ENCODE data around the gene GNA12. TPM values are rescaled to one million over a fixed set of nuclear protein-coding genes. Genes with fewer than 3 reads are reported as not detected.

GNA12 gene, protein sequence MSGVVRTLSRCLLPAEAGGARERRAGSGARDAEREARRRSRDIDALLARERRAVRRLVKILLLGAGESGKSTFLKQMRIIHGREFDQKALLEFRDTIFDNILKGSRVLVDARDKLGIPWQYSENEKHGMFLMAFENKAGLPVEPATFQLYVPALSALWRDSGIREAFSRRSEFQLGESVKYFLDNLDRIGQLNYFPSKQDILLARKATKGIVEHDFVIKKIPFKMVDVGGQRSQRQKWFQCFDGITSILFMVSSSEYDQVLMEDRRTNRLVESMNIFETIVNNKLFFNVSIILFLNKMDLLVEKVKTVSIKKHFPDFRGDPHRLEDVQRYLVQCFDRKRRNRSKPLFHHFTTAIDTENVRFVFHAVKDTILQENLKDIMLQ
- total RNA-seq = 10 to 100 TPM; 30.0 to 56.5 (median 34.9) TPM
- polyA plus RNA-seq = 10 to 100 TPM; 10.7 to 39.3 TPM
- long read RNA-seq, donor 1, full-length matches to known transcripts = 24 of 55 reads
- long read RNA-seq, donor 1, partial matches to known transcripts = 4 of 55 reads
- long read RNA-seq, donor 1, other reads (novel, unspliced or antisense) = 27 of 55 reads
- long read RNA-seq, donor 2, full-length matches to known transcripts = 7 of 60 reads
- long read RNA-seq, donor 2, partial matches to known transcripts = 1 of 60 reads
- long read RNA-seq, donor 2, other reads (novel, unspliced or antisense) = 52 of 60 reads
- long read RNA-seq, donor 3, full-length matches to known transcripts = 33 of 66 reads
- long read RNA-seq, donor 3, partial matches to known transcripts = 6 of 66 reads
- long read RNA-seq, donor 3, other reads (novel, unspliced or antisense) = 27 of 66 reads

DNA sequence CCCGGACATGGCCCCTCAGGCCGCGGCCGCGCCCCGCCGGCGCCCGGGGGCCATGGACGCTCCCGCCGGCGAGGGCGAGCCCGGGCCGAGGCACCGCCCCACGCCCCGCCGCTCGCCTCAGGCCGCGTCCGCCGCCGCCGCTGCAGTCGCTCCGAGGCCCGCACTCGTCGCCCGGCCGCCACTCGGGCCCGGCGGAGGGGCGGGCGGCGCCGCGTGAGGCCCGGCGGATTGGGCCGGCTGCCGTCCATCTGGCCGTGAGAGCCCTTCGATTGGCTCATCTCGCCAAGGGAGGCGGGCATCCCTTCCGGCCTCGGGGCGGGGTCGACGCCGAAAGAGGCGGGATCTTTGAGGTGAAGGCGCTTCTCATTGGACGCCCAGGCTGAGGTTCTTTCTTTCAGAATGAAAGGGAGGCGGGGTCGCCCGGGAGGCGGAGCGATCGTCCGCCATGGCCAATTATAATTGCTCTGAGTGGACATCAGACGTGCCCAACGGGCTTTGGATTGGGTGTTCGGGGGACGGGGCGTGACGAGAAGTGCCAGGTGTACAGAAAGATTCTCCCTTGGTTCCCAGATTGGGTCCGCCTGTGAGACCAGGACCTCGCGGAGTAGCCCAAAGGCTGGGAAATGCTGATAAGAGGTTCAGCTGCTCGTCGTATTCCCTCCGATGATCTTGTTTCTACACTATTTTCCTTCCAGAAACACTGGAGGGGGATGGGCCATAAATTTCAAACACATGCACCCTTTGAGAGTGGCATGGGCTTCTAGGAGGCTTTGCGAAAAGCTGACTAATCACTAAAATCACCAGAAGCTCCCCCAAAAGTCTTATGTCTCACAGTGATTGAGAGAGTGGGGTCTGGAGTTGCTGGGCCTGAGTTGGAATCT is at the start of gene GNA12:
Gene GNA12 (minus strand): TSS at position 156 of the 881 bp plus-strand sequence. CDS start 147 bp downstream, at position 9.
- DNase-seq = peak; percentile 98 to 99 (median 98)
- H3K9me3 ChIP-seq = no peaks in the 10 kb centered on the region
- ATAC-seq = peak; percentile 95 to 99 (median 97)
- no peaks in the 10 kb centered on the region for H3K27me3 ChIP-seq
- TF ChIP-seq POLR2A (IDR thresholded peaks at IDR 0.05) = peak in 1 of 2 donors; percentile 28
- TF ChIP-seq, protein P1, sequence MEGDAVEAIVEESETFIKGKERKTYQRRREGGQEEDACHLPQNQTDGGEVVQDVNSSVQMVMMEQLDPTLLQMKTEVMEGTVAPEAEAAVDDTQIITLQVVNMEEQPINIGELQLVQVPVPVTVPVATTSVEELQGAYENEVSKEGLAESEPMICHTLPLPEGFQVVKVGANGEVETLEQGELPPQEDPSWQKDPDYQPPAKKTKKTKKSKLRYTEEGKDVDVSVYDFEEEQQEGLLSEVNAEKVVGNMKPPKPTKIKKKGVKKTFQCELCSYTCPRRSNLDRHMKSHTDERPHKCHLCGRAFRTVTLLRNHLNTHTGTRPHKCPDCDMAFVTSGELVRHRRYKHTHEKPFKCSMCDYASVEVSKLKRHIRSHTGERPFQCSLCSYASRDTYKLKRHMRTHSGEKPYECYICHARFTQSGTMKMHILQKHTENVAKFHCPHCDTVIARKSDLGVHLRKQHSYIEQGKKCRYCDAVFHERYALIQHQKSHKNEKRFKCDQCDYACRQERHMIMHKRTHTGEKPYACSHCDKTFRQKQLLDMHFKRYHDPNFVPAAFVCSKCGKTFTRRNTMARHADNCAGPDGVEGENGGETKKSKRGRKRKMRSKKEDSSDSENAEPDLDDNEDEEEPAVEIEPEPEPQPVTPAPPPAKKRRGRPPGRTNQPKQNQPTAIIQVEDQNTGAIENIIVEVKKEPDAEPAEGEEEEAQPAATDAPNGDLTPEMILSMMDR (IDR thresholded peaks at IDR 0.05) = no peak
- WGBS, 4 donors = 1 to 2% (median 2%) methylated on average over 59 to 79 of the region's 79 CpGs
- H3K4me3 ChIP-seq = peak within 1 kb of the TSS; percentile 64 to 94 (median 78)
- peak within 1 kb of the TSS in 11 of 12 donors; percentile 22 to 81 (median 68) for H3K27ac ChIP-seq
- H3K4me1 ChIP-seq = peaks cover 0 to 45% (median 27%) of the 10 kb centered on the region in 12 donors
- peaks cover 0 to 12% (median 0%) of the 10 kb centered on the region in 9 donors for H3K36me3 ChIP-seq
- intact Hi-C loops (cut with DNase I) = loop anchor here in 7 of 10 donors (5.0 to 10.0 kb wide), 4 partner anchors 42 to 112 kb away; no protein-coding TSS in a partner anchor

DNA sequence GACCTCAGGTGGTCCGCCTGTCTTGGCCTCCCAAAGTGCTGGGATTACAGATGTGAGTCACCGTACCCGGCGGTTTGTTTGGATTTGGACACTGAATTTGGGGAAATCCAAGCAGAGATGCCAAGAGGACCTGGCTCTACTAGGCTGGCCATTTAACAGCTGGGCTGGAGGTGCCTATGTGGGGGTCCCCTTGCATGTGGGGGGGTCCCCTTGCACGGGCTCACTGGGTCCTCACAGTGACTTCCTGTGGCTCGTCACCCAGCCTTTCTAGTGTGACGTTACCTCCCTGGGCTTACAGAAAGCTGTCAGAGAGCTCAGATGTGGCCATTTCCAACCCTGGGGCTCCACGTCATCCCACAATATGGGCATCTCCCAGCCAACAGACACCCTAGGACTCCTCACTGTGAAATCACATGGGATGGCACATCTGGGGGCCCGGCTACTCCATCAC is 49.3 kb upstream of the GNA12 start:
- 73 to 84% (median 80%) methylated on average over 9 of the region's 9 CpGs for WGBS, 4 donors
- no peak for TF ChIP-seq POLR2A (IDR thresholded peaks at IDR 0.05)
- TF ChIP-seq, protein P1 (IDR thresholded peaks at IDR 0.05) = no peak
- no peak overlapping the region for H3K27ac ChIP-seq
- intact Hi-C loops (cut with DNase I) = no loop called here
- H3K4me3 ChIP-seq = no peak overlapping the region
- H3K36me3 ChIP-seq = no peaks in the 10 kb centered on the region
- H3K27me3 ChIP-seq = peaks cover 0 to 22% (median 0%) of the 10 kb centered on the region in 9 donors
- H3K4me1 ChIP-seq = peaks cover 0 to 4% (median 0%) of the 10 kb centered on the region in 12 donors
- DNase-seq = no peak
- peaks cover 0 to 5% (median 0%) of the 10 kb centered on the region in 12 donors for H3K9me3 ChIP-seq
- ATAC-seq = no peak

DNA sequence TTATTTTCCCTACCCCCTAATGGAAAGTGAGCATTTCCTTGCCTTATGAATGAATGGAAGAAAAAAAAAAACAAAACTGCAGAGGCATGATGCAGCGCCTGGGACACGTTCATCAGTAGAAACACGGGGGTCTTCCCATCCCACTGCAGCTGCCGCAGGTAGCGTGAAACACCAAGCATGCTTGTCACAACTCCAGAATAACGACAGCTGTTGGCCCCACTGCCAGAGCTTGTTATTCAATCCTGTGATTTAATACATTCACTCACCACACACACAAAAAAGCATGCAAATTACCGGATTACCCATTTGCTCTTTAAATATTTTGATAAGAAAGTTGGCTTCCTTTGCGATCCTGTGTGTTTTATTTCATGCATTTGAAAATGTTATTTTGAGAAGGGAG is 48.4 kb upstream of the GNA12 start:
- intact Hi-C loops (cut with DNase I) = no loop called here
- no peak for ATAC-seq
- TF ChIP-seq, protein P1 (IDR thresholded peaks at IDR 0.05) = no peak
- no peak for TF ChIP-seq POLR2A (IDR thresholded peaks at IDR 0.05)

More for the DNA sequence above, 48.4 kb upstream of the GNA12 start:
- 46 to 67% (median 57%) methylated on average over 8 of the region's 8 CpGs for WGBS, 4 donors
- Histone ChIP-seq H3K36me3 (no peaks in the 10 kb centered on the region), H3K27me3 (peaks cover 0 to 22% (median 0%) of the 10 kb centered on the region in 9 donors), H3K9me3 (no peaks in the 10 kb centered on the region), H3K27ac (no peak overlapping the region), H3K4me3 (no peak overlapping the region), H3K4me1 (peaks cover 0 to 4% (median 0%) of the 10 kb centered on the region in 12 donors)
- DNase-seq = no peak
